ENCODE measurements around the gene TUBB. TPM values are rescaled to one million over a fixed set of nuclear protein-coding genes. Genes with fewer than 3 reads are reported as not detected.

The TUBB gene
- total RNA-seq, 1 donor from 2014 or later = 187 TPM

DNA sequence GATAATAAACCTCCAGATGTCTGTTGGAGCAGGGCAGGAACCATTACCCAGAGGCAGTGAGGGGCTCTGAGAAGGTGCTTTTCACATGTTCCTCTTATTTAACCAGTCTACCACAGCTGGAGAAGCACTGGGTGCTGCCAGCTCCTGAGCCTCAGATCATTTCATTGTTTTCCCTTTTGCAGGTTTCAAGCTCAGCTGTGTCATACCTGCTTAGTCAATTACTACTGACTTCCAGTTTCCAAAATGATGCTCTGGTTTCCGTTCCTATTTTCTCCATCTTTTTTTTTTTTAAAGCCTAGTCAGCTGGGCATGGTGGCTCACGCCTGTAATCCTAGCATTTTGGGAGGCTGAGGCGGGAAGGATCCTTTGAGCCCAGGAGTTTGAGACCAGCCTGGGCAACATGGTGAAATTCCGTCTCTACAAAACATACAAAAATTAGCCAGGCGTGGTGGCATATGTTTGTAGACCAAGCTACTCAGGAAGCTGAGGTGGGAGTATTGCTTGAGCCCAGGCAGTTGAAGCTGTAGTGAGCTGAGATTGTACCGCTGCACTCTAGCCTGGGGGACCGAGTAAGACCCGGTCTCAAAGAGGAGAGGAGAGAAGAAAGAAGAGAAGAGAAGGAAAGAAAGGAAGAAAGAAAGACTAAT lies 15.6 kb downstream of the TUBB start:
- Histone ChIP-seq H3K27me3 (ENCODE audit: low read depth) (no peaks in the 10 kb centered on the region), H3K4me3 (no peak overlapping the region), H3K9me3 (replicated peaks) (no peaks in the 10 kb centered on the region), H3K36me3 (peaks cover 97% of the 10 kb centered on the region), H3K4me1 (peaks cover 62% of the 10 kb centered on the region), H3K27ac (replicated peaks) (no peak overlapping the region)
- TF ChIP-seq, protein P1, sequence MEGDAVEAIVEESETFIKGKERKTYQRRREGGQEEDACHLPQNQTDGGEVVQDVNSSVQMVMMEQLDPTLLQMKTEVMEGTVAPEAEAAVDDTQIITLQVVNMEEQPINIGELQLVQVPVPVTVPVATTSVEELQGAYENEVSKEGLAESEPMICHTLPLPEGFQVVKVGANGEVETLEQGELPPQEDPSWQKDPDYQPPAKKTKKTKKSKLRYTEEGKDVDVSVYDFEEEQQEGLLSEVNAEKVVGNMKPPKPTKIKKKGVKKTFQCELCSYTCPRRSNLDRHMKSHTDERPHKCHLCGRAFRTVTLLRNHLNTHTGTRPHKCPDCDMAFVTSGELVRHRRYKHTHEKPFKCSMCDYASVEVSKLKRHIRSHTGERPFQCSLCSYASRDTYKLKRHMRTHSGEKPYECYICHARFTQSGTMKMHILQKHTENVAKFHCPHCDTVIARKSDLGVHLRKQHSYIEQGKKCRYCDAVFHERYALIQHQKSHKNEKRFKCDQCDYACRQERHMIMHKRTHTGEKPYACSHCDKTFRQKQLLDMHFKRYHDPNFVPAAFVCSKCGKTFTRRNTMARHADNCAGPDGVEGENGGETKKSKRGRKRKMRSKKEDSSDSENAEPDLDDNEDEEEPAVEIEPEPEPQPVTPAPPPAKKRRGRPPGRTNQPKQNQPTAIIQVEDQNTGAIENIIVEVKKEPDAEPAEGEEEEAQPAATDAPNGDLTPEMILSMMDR (IDR thresholded peaks at IDR 0.05; ENCODE audit: borderline replicate concordance) = no peak
- DNase-seq = no peak
- intact Hi-C loops (cut with micrococcal nuclease) = no loop called here

DNA sequence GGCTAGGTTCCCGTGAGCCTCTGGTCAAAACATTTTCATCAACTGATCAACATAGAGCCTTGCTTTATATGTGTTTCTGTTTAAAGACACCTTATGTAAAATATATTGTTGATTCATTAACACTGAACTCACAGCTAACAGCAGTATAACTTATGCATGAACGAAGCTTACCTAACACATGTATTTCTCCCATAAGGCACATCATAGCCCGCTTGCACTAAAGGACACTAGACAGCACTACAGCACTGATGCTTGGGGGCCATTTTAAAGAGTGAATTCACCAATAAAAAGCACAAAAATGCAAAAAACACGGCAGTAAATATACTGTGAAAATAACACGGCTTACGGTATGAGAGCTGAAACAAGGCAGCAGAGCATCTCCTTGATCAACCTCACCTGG lies 18.4 kb downstream of the TUBB start:
- Histone ChIP-seq H3K27ac (replicated peaks) (peak overlapping the region; percentile 74), H3K27me3 (ENCODE audit: low read depth) (no peaks in the 10 kb centered on the region), H3K4me3 (no peak overlapping the region), H3K36me3 (peaks cover 78% of the 10 kb centered on the region), H3K4me1 (peaks cover 72% of the 10 kb centered on the region), H3K9me3 (replicated peaks) (no peaks in the 10 kb centered on the region)
- DNase-seq = no peak
- TF ChIP-seq, protein P1 (IDR thresholded peaks at IDR 0.05; ENCODE audit: borderline replicate concordance) = no peak
- intact Hi-C loops (cut with micrococcal nuclease) = no loop called here

DNA sequence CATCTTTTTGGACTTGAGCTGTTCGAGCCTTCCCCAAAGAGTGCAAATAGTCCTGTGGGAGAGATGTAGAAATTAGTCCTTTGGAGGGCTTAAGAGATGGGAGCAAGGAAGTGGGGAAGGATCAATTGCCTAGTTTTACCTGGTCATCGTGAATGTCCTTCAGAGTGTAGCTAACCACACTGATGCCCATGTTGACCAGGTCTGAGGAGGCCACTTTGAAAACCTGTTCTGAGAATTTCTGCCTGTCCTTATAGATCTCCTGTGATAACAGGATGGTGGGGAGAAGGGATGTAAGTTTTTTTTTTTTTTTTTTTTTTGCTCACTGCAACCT lies 20.4 kb downstream of the TUBB start:
- no peak for DNase-seq
- no peak overlapping the region for H3K4me3 ChIP-seq
- peaks cover 58% of the 10 kb centered on the region for H3K36me3 ChIP-seq
- no peaks in the 10 kb centered on the region for H3K27me3 ChIP-seq (ENCODE audit: low read depth)
- H3K4me1 ChIP-seq = peaks cover 83% of the 10 kb centered on the region
- intact Hi-C loops (cut with micrococcal nuclease) = loop anchor here (10.0 kb wide), 2 partner anchors 84 to 144 kb away; partner anchors contain the start of gene DDR1
- H3K9me3 ChIP-seq (replicated peaks) = no peaks in the 10 kb centered on the region
- peak overlapping the region; percentile 98 for H3K27ac ChIP-seq (replicated peaks)
- TF ChIP-seq, protein P1 (IDR thresholded peaks at IDR 0.05; ENCODE audit: borderline replicate concordance) = no peak

DNA sequence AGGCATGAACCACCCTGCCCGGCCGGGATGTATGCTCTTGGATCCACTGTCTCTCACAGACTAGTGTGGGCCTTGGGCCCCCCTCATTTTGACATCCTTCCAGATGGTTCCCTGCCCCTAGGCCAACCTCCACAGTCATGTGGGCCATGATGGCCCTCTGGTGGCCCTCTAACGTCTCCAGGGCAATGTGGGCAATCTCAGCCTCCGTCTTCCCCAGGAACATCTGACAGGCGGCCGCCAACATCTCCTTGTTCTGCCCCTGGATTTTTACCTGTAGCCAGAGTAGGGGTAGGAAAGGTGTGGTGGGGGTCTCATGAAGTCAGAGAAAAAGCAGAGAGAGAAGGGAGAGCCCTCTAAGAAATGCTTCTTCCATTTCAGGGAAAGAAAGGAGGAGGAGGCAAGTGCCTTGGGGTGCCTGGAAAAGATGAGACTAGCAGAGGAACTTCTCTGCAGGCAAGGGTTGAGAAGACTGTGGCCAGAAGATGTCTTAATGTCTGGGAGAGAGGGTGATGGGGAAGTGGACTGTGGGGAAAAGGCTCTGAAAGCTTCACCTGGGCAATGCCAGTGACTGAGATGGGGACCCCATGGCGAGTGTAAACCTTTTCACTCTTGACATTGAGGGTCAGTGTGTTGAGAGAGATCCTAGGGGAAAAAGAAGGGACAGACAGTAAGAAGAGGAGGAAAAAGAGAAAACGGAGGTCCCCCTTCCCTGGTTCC lies 21.1 kb downstream of the TUBB start:
- TF ChIP-seq, protein P1 (IDR thresholded peaks at IDR 0.05; ENCODE audit: borderline replicate concordance) = no peak
- Histone ChIP-seq H3K36me3 (peaks cover 51% of the 10 kb centered on the region), H3K4me1 (peaks cover 76% of the 10 kb centered on the region)

DNA sequence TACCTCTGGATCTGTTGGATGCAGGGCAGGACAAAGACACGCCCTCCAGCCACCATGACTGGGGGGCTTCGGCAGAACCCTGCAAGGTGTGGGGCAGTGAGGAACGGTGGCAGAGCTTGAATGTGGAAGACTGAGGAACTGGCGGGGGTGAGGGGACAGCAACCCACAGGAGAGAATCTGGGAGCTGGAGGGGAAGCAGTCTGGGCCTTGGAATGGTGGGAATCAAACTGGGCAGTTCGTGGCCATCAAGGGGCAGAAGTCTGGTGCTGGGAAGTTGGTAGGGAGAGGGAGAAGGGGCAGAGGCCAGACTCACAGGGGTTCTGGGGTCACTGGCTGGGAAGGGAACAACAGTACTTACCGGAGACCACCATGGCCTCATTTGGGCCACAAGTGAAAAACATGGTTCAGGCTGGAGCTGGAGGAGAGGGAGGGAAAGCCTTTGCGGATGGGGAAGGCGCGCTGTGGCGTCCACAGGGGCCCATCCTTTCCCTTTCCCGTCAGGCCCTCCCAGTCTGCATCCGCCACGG lies 21.7 kb downstream of the TUBB start:
- peak overlapping the region; percentile 93 for H3K4me3 ChIP-seq
- intact Hi-C loops (cut with micrococcal nuclease) = loop anchor here (10.0 kb wide), 2 partner anchors 83 to 143 kb away; partner anchors contain the start of gene DDR1
- peaks cover 71% of the 10 kb centered on the region for H3K4me1 ChIP-seq
- H3K9me3 ChIP-seq (replicated peaks) = no peaks in the 10 kb centered on the region
- peaks cover 44% of the 10 kb centered on the region for H3K36me3 ChIP-seq
- TF ChIP-seq, protein P1 (IDR thresholded peaks at IDR 0.05; ENCODE audit: borderline replicate concordance) = no peak
- no peaks in the 10 kb centered on the region for H3K27me3 ChIP-seq (ENCODE audit: low read depth)
- peak overlapping the region; percentile 98 for H3K27ac ChIP-seq (replicated peaks)
- DNase-seq = peak; percentile 64

More for the DNA sequence above, 21.1 kb downstream of the TUBB start:
- peak overlapping the region; percentile 93 for H3K4me3 ChIP-seq
- no peaks in the 10 kb centered on the region for H3K9me3 ChIP-seq (replicated peaks)
- DNase-seq = no peak
- intact Hi-C loops (cut with micrococcal nuclease) = loop anchor here (10.0 kb wide), 2 partner anchors 84 to 144 kb away; partner anchors contain the start of gene DDR1
- H3K27me3 ChIP-seq (ENCODE audit: low read depth) = no peaks in the 10 kb centered on the region
- H3K27ac ChIP-seq (replicated peaks) = peak overlapping the region; percentile 98
